K562 (cell line): ENCODE data around the gene GLI3. TPM values are rescaled to one million over a fixed set of nuclear protein-coding genes. Genes with fewer than 3 reads are reported as not detected.

Experiments used
- ATAC-seq: fragments of 200-7000 bp; cut with Tn5 transposase; 3 replicates; pipeline ENCODE4 v1.9.1; 2020; ENCODE audit warnings: moderate library complexity
- BruUV-seq: library from RNA; stranded (reverse); fragments of 400-500 nt; replicated peaks from 2 replicates; lab custom pipeline; 2021; lab: Mats Ljungman, UMichigan
- CTCF ChIA-PET: fragments of 300-600 bp; formaldehyde crosslinking; extraction: SDS; loops from one replicate; lab custom pipeline; 2021; ENCODE audit warnings: low intra/inter-chr PET ratio; lab: Yijun Ruan, JAX
- POLR2A ChIA-PET: fragments of 300-600, 350-650 bp; sonication (Branson Sonifier 250); formaldehyde crosslinking; extraction: SDS; loops from one replicate; lab custom pipeline; 2021; ENCODE audit warnings: antibody characterized with exemption, inconsistent platforms; lab: Yijun Ruan, JAX
- DNase-seq, 4 experiments: peaks; one replicate each; pipeline versions ENCODE4 v3.0.0 to v3.0.0-alpha.2; 2011 to 2018; ENCODE audit warnings: low spot score in 3 of 4, mixed read lengths in 3 of 4; ENCODE audit errors: extremely low read depth in 1 of 4
- FAIRE-seq: peaks from 2 replicates; lab custom pipeline; 2011; peaks lifted over from hg19 to GRCh38; lab: Jason Lieb, UNC
- H2AFZ ChIP-seq: 2 replicates; pipeline ENCODE4 v1.6.0; 2011; ENCODE audit warnings: low read depth, low read length, control low read depth, inconsistent platforms
- H3K27ac ChIP-seq: fragments of 200-600 bp; 3 replicates; pipeline ENCODE4 v1.8.0; 2011; ENCODE audit warnings: low read depth, mild to moderate bottlenecking, control low read depth, inconsistent platforms, low read length, moderate library complexity, mixed read lengths; ENCODE audit errors: extremely low read depth
- H3K27me3 ChIP-seq, 2 experiments: fragments of 300-600 bp in 1 of 2; 2 replicates in 1 of 2; 3 replicates in 1 of 2; pipeline versions ENCODE4 v1.6.0 to v1.8.0; 2011; ENCODE audit warnings: inconsistent platforms in 2 of 2, low read length in 2 of 2, mild to moderate bottlenecking in 1 of 2, mixed read lengths in 1 of 2, moderate library complexity in 1 of 2; ENCODE audit not compliant: control insufficient read depth in 2 of 2, insufficient read depth in 2 of 2
- H3K36me3 ChIP-seq: fragments of 300-600 bp; 3 replicates; pipeline ENCODE4 v1.8.0; 2011; ENCODE audit warnings: mild to moderate bottlenecking, low read length, inconsistent platforms; ENCODE audit not compliant: control insufficient read depth, insufficient read depth
- H3K4me1 ChIP-seq, 2 experiments: fragments of 200-600 bp in 1 of 2; replicated peaks in 1 of 2; 2 replicates in 1 of 2; 3 replicates in 1 of 2; pipeline versions ENCODE4 v1.5.1 to v1.8.0; 2011; ENCODE audit warnings: inconsistent platforms in 2 of 2, low read length in 2 of 2, mild to moderate bottlenecking in 1 of 2, mixed read lengths in 1 of 2, moderate library complexity in 1 of 2; ENCODE audit not compliant: control insufficient read depth in 2 of 2, insufficient read depth in 2 of 2
- H3K4me2 ChIP-seq: 2 replicates; pipeline ENCODE4 v1.6.1; 2011; ENCODE audit warnings: low read length, control low read depth, inconsistent platforms, mixed read lengths; ENCODE audit not compliant: insufficient read depth
- H3K4me3 ChIP-seq: fragments of 200-600 bp; sonication (generic), shearing (Covaris generic); 2 replicates; pipeline ENCODE4 v1.5.1; 2016; ENCODE audit warnings: control low read depth, inconsistent platforms
- H3K79me2 ChIP-seq: fragments of 200-600 bp; 3 replicates; pipeline ENCODE4 v1.8.0; 2011; ENCODE audit warnings: low read length, inconsistent platforms; ENCODE audit not compliant: control insufficient read depth, insufficient read depth
- H3K9ac ChIP-seq, 2 experiments: 2 replicates each; pipeline versions ENCODE4 v1.6.0 to v1.6.1; 2011; ENCODE audit warnings: low read depth in 2 of 2, low read length in 2 of 2, control low read depth in 1 of 2, inconsistent platforms in 1 of 2, mild to moderate bottlenecking in 1 of 2, mixed read lengths in 1 of 2; ENCODE audit not compliant: insufficient read depth in 1 of 2
- H3K9me1 ChIP-seq: one replicate; pipeline ENCODE4 v1.6.0; 2011; ENCODE audit warnings: inconsistent platforms, mild to moderate bottlenecking, low read length, moderate library complexity; ENCODE audit not compliant: control insufficient read depth, insufficient read depth
- H3K9me3 ChIP-seq: replicated peaks from 2 replicates; pipeline ENCODE4 v1.5.1; 2011; ENCODE audit warnings: low read depth, low read length, inconsistent platforms; ENCODE audit not compliant: control insufficient read depth, insufficient read depth
- H4K20me1 ChIP-seq: replicated peaks from 2 replicates; pipeline ENCODE4 v1.6.1; 2011; ENCODE audit warnings: low read length, inconsistent platforms, mixed read lengths; ENCODE audit not compliant: control insufficient read depth, insufficient read depth
- CEBPG ChIP-seq, 3 experiments: fragments of 200-800 bp in 1 of 3; sonication (Bioruptor generic) in 1 of 3; sonication (generic) in 1 of 3; formaldehyde crosslinking in 1 of 3; IDR thresholded peaks in 2 of 3; conservative IDR thresholded peaks in 1 of 3; 2 replicates each; pipeline versions ENCODE4 v1.6.1 to v1.8.0; 2016 to 2022; ENCODE audit warnings: missing compliant biosample characterization in 2 of 3, missing genetic modification characterization in 2 of 3, mild to moderate bottlenecking in 1 of 3, missing genetic modification reagents in 1 of 3
- CLOCK ChIP-seq: fragments of 250-450 bp; sonication (Bioruptor Pico); IDR thresholded peaks from 2 replicates; pipeline ENCODE4 v1.4.0; 2020; ENCODE audit warnings: mild to moderate bottlenecking, moderate library complexity, borderline replicate concordance
- NFATC3 ChIP-seq: fragments of 450-650 bp; IDR thresholded peaks from 2 replicates; pipeline ENCODE4 v1.6.1; 2017; ENCODE audit warnings: mild to moderate bottlenecking
- NRF1 ChIP-seq, 2 experiments: fragments of 450-650 bp; IDR thresholded peaks in 1 of 2; conservative IDR thresholded peaks in 1 of 2; 2 replicates each; pipeline ENCODE4 v1.6.1; 2014; ENCODE audit warnings: mild to moderate bottlenecking in 2 of 2
- PHTF2 ChIP-seq: fragments of 250-450 bp; sonication (Bioruptor Pico); IDR thresholded peaks from 2 replicates; pipeline ENCODE4 v1.5.0; 2021; ENCODE audit warnings: mild to moderate bottlenecking
- SMARCE1 ChIP-seq: fragments of 450-650 bp; IDR thresholded peaks from 2 replicates; pipeline ENCODE4 v1.7.1; 2016; ENCODE audit warnings: mild to moderate bottlenecking
- SRSF3 ChIP-seq: fragments of 200-400 bp; formaldehyde crosslinking; IDR thresholded peaks from 2 replicates; pipeline ENCODE4 v1.6.1; 2016; ENCODE audit warnings: mild to moderate bottlenecking, low read length, moderate library complexity; ENCODE audit not compliant: insufficient read depth
- TRIM24 ChIP-seq, 2 experiments: fragments of 450-650 bp; IDR thresholded peaks; 2 replicates each; pipeline ENCODE4 v1.6.1; 2016
- ZC3H8 ChIP-seq: fragments of 450-650 bp; IDR thresholded peaks from 2 replicates; pipeline ENCODE4 v1.6.1; 2017
- ZNF76 ChIP-seq: fragments of 250-450 bp; sonication (Bioruptor Pico); IDR thresholded peaks from 2 replicates; pipeline ENCODE4 v1.4.0; 2020; ENCODE audit warnings: mild to moderate bottlenecking, moderate library complexity, borderline replicate concordance
- ZNF780A ChIP-seq: fragments of 250-450 bp; sonication (Bioruptor Pico); IDR thresholded peaks from 2 replicates; pipeline ENCODE4 v1.5.0; 2021; ENCODE audit warnings: mild to moderate bottlenecking
- WGBS: fragments of 100-300 bp; shearing (Covaris generic); methylation state at CpG from one replicate; pipeline ENCODE4 v1.1.6; 2016; ENCODE audit warnings: low coverage, mixed read lengths; ENCODE audit not compliant: insufficient coverage; ENCODE audit errors: missing lambda C conversion rate; 5-methylcytosine and 5-hydroxymethylcytosine counted together
- in situ Hi-C: fragments of 300-500 bp; cut with MboI; formaldehyde crosslinking; loops from 4 replicates; pipeline ENCODE4 v1.15.0; 2018; ENCODE audit warnings: inconsistent platforms, mixed read lengths
- intact Hi-C: fragments of 100-400 bp; cut with micrococcal nuclease; formaldehyde crosslinking; loops from 2 replicates; pipeline ENCODE4 v1.14.2; 2022
- polyA plus RNA-seq, 8 experiments: library from polyadenylated mRNA; depleted of rRNA in 4 of 8; stranded (reverse) in 5 of 8; unstranded in 3 of 8; fragments of >200 nt; fragmentation: Nextera tagmentation in 2 of 8; fragmentation: Illumina TruSeq in 1 of 8; extraction: Ambion mirVana in 2 of 8; extraction: Trizol in 1 of 8; gene quantifications; 2 replicates each; pipeline versions ENCODE4 v1.2.1 to v1.2.3, GENCODE V29; 2011 to 2014; ENCODE audit warnings: inconsistent platforms in 1 of 8, missing spikeins in 1 of 8
- total RNA-seq, 7 experiments: library from RNA; depleted of rRNA in 6 of 7; stranded (reverse); fragments of >200 nt in 6 of 7; fragmentation: Illumina TruSeq in 2 of 7; extraction: Trizol in 2 of 7; gene quantifications; 2 replicates each; pipeline versions ENCODE4 v1.2.1 to v1.2.3, GENCODE V29; 2011 to 2021; ENCODE audit warnings: low replicate concordance in 1 of 7
- TF ChIP-seq, protein P1 (sequence below): fragments of 250-450 bp; sonication (Bioruptor Pico); IDR thresholded peaks from 2 replicates; pipeline ENCODE4 v1.5.0; 2020; ENCODE audit warnings: mild to moderate bottlenecking, borderline replicate concordance
- TF ChIP-seq, protein P2 (sequence below): IDR thresholded peaks from 2 replicates; pipeline ENCODE4 v1.6.1; 2011; ENCODE audit warnings: borderline replicate concordance, low read depth, mild to moderate bottlenecking, moderate library complexity, low read length; ENCODE audit not compliant: insufficient read depth, poor library complexity, severe bottlenecking

Gene GLI3
- total and polyA plus RNA-seq, 9 of the 15 experiments (the other 6 are each of a cell fraction or from before 2014, with no cell fraction given): 0.01 to 0.18 (median 0.07) TPM; not detected in 6

DNA sequence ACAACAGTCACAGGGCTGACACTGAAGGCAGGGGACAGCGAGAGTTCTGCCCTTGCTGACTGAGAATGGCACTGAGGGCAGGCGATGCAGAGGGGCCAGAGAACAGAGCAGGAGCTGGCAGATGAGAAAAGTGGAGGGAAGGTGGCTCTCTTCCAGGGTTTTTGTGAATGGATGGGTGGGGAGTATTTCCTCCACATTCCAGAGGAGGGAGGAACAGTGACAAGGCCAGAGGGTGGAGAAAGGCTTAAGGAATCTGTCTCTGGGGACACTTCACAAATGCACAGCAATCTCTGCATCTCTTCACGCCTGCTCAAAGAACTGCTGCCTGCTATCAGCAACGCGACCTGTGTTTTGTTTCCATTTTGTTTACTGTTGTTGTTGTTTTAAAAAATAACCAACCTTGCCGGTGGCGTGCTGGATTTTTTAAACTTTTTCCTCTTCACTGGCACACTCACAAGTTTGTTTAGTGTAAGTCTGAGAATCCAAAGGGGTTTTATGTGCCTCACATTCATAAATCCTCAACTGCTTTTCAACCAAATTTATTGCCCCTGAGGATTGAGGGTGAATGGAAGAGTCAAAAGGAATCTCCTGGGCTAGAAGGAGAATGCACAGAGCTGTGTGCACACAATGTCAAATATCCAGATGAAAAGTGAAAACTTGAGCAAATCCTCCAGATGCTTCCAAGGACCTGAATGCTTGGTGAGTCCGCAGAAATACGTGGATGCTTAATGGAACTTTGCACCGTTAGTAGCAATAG lies 129.3 kb downstream of the GLI3 start:
- in situ Hi-C loops: no loop called here
- no peak overlapping the region for H3K4me3 ChIP-seq
- CTCF ChIA-PET: no interaction called here
- H3K4me2 ChIP-seq: no peak overlapping the region
- no peaks in the 10 kb centered on the region for H3K9me3 ChIP-seq
- H3K9me1 ChIP-seq: no peaks in the 10 kb centered on the region
- ATAC-seq (no peak), DNase-seq (no peak), FAIRE-seq (no peak)
- H4K20me1 ChIP-seq: no peaks in the 10 kb centered on the region
- intact Hi-C loops: no loop called here
- no TSS peak for BruUV-seq
- no peaks in the 10 kb centered on the region for H3K36me3 ChIP-seq
- H3K27ac ChIP-seq: no peak overlapping the region
- no peak overlapping the region for H3K9ac ChIP-seq
- POLR2A ChIA-PET: interaction anchor here (0.6 kb wide), 1 partner anchor 11 kb away, joined by 4 read pairs; no protein-coding TSS in a partner anchor
- WGBS: 0% methylated on average over 10 of the region's 10 CpGs
- no peak overlapping the region for H2AFZ ChIP-seq
- H3K4me1 ChIP-seq: no peaks in the 10 kb centered on the region
- no peaks in the 10 kb centered on the region for H3K79me2 ChIP-seq
- H3K27me3 ChIP-seq: peaks cover 7 to 23% of the 10 kb centered on the region in 2 experiments; a peak in 3 of 5 replicates
- TF ChIP-seq SRSF3: no peak
- no peak for TF ChIP-seq PHTF2 (CRISPR knock-in tag)
- TF ChIP-seq NFATC3: no peak
- TF ChIP-seq SMARCE1: no peak
- TF ChIP-seq ZNF76 (CRISPR knock-in tag): no peak
- TF ChIP-seq, protein P1, sequence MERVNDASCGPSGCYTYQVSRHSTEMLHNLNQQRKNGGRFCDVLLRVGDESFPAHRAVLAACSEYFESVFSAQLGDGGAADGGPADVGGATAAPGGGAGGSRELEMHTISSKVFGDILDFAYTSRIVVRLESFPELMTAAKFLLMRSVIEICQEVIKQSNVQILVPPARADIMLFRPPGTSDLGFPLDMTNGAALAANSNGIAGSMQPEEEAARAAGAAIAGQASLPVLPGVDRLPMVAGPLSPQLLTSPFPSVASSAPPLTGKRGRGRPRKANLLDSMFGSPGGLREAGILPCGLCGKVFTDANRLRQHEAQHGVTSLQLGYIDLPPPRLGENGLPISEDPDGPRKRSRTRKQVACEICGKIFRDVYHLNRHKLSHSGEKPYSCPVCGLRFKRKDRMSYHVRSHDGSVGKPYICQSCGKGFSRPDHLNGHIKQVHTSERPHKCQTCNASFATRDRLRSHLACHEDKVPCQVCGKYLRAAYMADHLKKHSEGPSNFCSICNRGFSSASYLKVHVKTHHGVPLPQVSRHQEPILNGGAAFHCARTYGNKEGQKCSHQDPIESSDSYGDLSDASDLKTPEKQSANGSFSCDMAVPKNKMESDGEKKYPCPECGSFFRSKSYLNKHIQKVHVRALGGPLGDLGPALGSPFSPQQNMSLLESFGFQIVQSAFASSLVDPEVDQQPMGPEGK (CRISPR knock-in tag): no peak
- no peak for TF ChIP-seq CEBPG (CRISPR knock-in tag; IDR thresholded peaks at IDR 0.05)
- no peak for TF ChIP-seq CEBPG (tag; conservative IDR thresholded peaks at IDR 0.05 in 1 of 2, IDR thresholded peaks at IDR 0.05 in 1 of 2)
- TF ChIP-seq CLOCK: no peak
- no peak for TF ChIP-seq NRF1 (conservative IDR thresholded peaks at IDR 0.05 in 1 of 2, IDR thresholded peaks at IDR 0.05 in 1 of 2)
- no peak for TF ChIP-seq ZC3H8
- no peak for TF ChIP-seq TRIM24 (IDR thresholded peaks at IDR 0.05)
- TF ChIP-seq ZNF780A: no peak
- TF ChIP-seq, protein P2, sequence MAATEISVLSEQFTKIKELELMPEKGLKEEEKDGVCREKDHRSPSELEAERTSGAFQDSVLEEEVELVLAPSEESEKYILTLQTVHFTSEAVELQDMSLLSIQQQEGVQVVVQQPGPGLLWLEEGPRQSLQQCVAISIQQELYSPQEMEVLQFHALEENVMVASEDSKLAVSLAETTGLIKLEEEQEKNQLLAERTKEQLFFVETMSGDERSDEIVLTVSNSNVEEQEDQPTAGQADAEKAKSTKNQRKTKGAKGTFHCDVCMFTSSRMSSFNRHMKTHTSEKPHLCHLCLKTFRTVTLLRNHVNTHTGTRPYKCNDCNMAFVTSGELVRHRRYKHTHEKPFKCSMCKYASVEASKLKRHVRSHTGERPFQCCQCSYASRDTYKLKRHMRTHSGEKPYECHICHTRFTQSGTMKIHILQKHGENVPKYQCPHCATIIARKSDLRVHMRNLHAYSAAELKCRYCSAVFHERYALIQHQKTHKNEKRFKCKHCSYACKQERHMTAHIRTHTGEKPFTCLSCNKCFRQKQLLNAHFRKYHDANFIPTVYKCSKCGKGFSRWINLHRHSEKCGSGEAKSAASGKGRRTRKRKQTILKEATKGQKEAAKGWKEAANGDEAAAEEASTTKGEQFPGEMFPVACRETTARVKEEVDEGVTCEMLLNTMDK: no peak
